Measurements from ENCODE around the gene DNM1. TPM values are rescaled to one million over a fixed set of nuclear protein-coding genes. Genes with fewer than 3 reads are reported as not detected.

The DNM1 gene
- total and polyA plus RNA-seq, 4 donors: 0.29 to 5.9 (median 1.1) TPM

- TF ChIP-seq EGR1 (IDR thresholded peaks at IDR 0.05; ENCODE audit: low read depth in 2 of 2) (no peak), YY1 (IDR thresholded peaks at IDR 0.05) (no peak), HNF4G (IDR thresholded peaks at IDR 0.05) (no peak)
Observed at GRCh38 chr9:128274245-128274644, 71.1 kb downstream of the DNM1 start (continued).

GRCh38 chr9:128275198-128276007 lies 72.2 kb downstream of the DNM1 start, which contains the start of gene GOLGA2:
Gene GOLGA2, minus strand, starts transcription at chr9:128276007. Its CDS starts 31 bp downstream, at chr9:128275976.
- Histone ChIP-seq H3K9ac (ENCODE audit: low read depth in 1 of 2, low read length in 2 of 2) (peak within 1 kb of the TSS; percentile 88 to 94), H3K4me3 (ENCODE audit: low read depth in 1 of 3, low read length in 3 of 3) (peak within 1 kb of the TSS; percentile 85 to 92 (median 87)), H3K27ac (ENCODE audit: low read depth in 1 of 2, low read length in 2 of 2) (peak within 1 kb of the TSS; percentile 76 to 82), H3K4me1 (ENCODE audit: control insufficient read depth in 4 of 4, insufficient read depth in 4 of 4, low read length in 3 of 4) (peaks cover 9 to 25% (median 21%) of the 10 kb centered on the region in 4 donors), H3K27me3 (ENCODE audit: control insufficient read depth in 4 of 4, insufficient read depth in 4 of 4, low read length in 3 of 4) (no peaks in the 10 kb centered on the region), H3K9me3 (ENCODE audit: control insufficient read depth in 4 of 4, low read length in 3 of 4) (no peaks in the 10 kb centered on the region), H3K36me3 (ENCODE audit: control insufficient read depth in 4 of 4, insufficient read depth in 3 of 4, low read depth in 1 of 4, low read length in 3 of 4) (peaks cover 3 to 14% (median 7%) of the 10 kb centered on the region in 4 donors)
- 1% methylated on average over 57 of the region's 57 CpGs for WGBS
- DNase-seq (ENCODE audit: low spot score): no peak
- no peak for TF ChIP-seq SP1 (IDR thresholded peaks at IDR 0.05)
- TF ChIP-seq YY1 (IDR thresholded peaks at IDR 0.05): peak; percentile 31

DNA sequence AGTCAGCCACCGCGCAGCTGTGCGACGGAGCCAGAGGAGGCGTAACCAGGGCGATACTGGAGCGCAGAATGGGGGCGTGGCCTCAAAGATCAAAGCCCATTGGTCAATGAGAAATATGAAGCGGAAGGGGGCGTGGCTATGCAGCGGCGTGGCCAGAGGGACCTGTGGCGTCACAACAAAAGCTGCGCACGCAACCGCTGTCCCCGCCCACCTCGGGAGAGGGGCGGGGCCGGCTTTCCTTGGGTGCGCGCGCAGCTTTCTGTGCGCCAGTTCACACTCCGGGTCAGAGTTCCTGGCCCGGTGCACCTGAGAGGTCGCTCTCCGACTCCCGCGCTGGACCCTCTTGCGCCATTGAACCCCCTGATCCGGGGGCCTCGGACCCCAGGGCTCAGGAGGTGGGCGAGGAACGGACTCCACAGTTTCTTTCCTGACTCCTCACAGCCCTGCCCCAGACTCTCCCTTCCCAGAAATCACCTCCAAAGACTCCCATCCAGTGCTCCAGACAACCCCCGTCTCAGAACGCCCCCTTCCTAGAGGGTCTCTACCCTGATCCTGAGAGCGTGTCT lies 72.9 kb downstream of the DNM1 start, which contains the start of gene SWI5:
SWI5 (plus strand) TSS at position 269 of the 566 bp plus-strand sequence.
- peaks cover 9 to 25% (median 21%) of the 10 kb centered on the region in 4 donors for H3K4me1 ChIP-seq (ENCODE audit: control insufficient read depth in 4 of 4, insufficient read depth in 4 of 4, low read length in 3 of 4)
- TF ChIP-seq, protein P1, sequence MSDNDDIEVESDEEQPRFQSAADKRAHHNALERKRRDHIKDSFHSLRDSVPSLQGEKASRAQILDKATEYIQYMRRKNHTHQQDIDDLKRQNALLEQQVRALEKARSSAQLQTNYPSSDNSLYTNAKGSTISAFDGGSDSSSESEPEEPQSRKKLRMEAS (IDR thresholded peaks at IDR 0.05): no peak
- TF ChIP-seq EGR1 (IDR thresholded peaks at IDR 0.05; ENCODE audit: low read depth in 2 of 2) (peak in 1 of 2 donors; percentile 55), HNF4G (IDR thresholded peaks at IDR 0.05) (no peak), RXRA (IDR thresholded peaks at IDR 0.05) (peak; percentile 50 to 55), GABPA (IDR thresholded peaks at IDR 0.05 in 1 of 2, conservative IDR thresholded peaks at IDR 0.05 in 1 of 2) (peak in 1 of 2 donors; percentile 80), RAD21 (IDR thresholded peaks at IDR 0.05) (no peak), NR2F2 (IDR thresholded peaks at IDR 0.05) (peak; percentile 80), FOXA2 (IDR thresholded peaks at IDR 0.05) (no peak), SP1 (IDR thresholded peaks at IDR 0.05) (peak; percentile 85), HNF4A (conservative IDR thresholded peaks at IDR 0.05) (peak; percentile 73 to 80), TAF1 (conservative IDR thresholded peaks at IDR 0.05) (peak; percentile 36)
- DNase-seq (ENCODE audit: low spot score): peak; percentile 100
- peaks cover 3 to 14% (median 5%) of the 10 kb centered on the region in 4 donors for H3K36me3 ChIP-seq (ENCODE audit: control insufficient read depth in 4 of 4, insufficient read depth in 3 of 4, low read depth in 1 of 4, low read length in 3 of 4)
- H3K9ac ChIP-seq (ENCODE audit: low read depth in 1 of 2, low read length in 2 of 2): peak within 1 kb of the TSS; percentile 88 to 94
- no peaks in the 10 kb centered on the region for H3K9me3 ChIP-seq (ENCODE audit: control insufficient read depth in 4 of 4, low read length in 3 of 4)
- H3K27me3 ChIP-seq (ENCODE audit: control insufficient read depth in 4 of 4, insufficient read depth in 4 of 4, low read length in 3 of 4): no peaks in the 10 kb centered on the region
- H3K4me3 ChIP-seq (ENCODE audit: low read depth in 1 of 3, low read length in 3 of 3): peak within 1 kb of the TSS; percentile 85 to 92 (median 87)
- peak within 1 kb of the TSS; percentile 76 to 82 for H3K27ac ChIP-seq (ENCODE audit: low read depth in 1 of 2, low read length in 2 of 2)
- under 1% methylated on average over 38 of the region's 38 CpGs for WGBS

- Histone ChIP-seq H3K9ac (ENCODE audit: low read depth in 1 of 2, low read length in 2 of 2) (peak overlapping the region; percentile 73 to 88), H3K27ac (ENCODE audit: low read depth in 1 of 2, low read length in 2 of 2) (peak overlapping the region; percentile 73 to 80), H3K9me3 (ENCODE audit: control insufficient read depth in 4 of 4, low read length in 3 of 4) (no peaks in the 10 kb centered on the region), H3K36me3 (ENCODE audit: control insufficient read depth in 4 of 4, insufficient read depth in 3 of 4, low read depth in 1 of 4, low read length in 3 of 4) (peaks cover under 1 to 14% (median 3%) of the 10 kb centered on the region in 4 donors), H3K4me3 (ENCODE audit: low read depth in 1 of 3, low read length in 3 of 3) (peak overlapping the region; percentile 67 to 92 (median 68)), H3K27me3 (ENCODE audit: control insufficient read depth in 4 of 4, insufficient read depth in 4 of 4, low read length in 3 of 4) (no peaks in the 10 kb centered on the region), H3K4me1 (ENCODE audit: control insufficient read depth in 4 of 4, insufficient read depth in 4 of 4, low read length in 3 of 4) (peaks cover 9 to 25% (median 21%) of the 10 kb centered on the region in 4 donors)
- WGBS: 14% methylated on average over 23 of the region's 23 CpGs
- TF ChIP-seq YY1 (IDR thresholded peaks at IDR 0.05): no peak
- no peak for TF ChIP-seq SP1 (IDR thresholded peaks at IDR 0.05)
- TF ChIP-seq, protein P2, sequence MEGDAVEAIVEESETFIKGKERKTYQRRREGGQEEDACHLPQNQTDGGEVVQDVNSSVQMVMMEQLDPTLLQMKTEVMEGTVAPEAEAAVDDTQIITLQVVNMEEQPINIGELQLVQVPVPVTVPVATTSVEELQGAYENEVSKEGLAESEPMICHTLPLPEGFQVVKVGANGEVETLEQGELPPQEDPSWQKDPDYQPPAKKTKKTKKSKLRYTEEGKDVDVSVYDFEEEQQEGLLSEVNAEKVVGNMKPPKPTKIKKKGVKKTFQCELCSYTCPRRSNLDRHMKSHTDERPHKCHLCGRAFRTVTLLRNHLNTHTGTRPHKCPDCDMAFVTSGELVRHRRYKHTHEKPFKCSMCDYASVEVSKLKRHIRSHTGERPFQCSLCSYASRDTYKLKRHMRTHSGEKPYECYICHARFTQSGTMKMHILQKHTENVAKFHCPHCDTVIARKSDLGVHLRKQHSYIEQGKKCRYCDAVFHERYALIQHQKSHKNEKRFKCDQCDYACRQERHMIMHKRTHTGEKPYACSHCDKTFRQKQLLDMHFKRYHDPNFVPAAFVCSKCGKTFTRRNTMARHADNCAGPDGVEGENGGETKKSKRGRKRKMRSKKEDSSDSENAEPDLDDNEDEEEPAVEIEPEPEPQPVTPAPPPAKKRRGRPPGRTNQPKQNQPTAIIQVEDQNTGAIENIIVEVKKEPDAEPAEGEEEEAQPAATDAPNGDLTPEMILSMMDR (IDR thresholded peaks at IDR 0.05; ENCODE audit: low read depth, low read length, missing input control): no peak
- no peak for TF ChIP-seq EGR1 (IDR thresholded peaks at IDR 0.05; ENCODE audit: low read depth in 2 of 2)
- TF ChIP-seq, protein P3, sequence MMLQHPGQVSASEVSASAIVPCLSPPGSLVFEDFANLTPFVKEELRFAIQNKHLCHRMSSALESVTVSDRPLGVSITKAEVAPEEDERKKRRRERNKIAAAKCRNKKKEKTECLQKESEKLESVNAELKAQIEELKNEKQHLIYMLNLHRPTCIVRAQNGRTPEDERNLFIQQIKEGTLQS (IDR thresholded peaks at IDR 0.05): no peak
- no peak for TF ChIP-seq HNF4G (IDR thresholded peaks at IDR 0.05)
- no peak for TF ChIP-seq HNF4A (conservative IDR thresholded peaks at IDR 0.05)
- DNase-seq (ENCODE audit: low spot score): peak; percentile 44
Observed at GRCh38 chr9:128276574-128277270, 73.5 kb downstream of the DNM1 start.

All from liver (tissue), 9 donors.